ENCODE results near the gene DYNLRB2.

- TF ChIP-seq CTCF (IDR thresholded peaks at IDR 0.05) (no peak), POLR2AphosphoS5 (IDR thresholded peaks at IDR 0.05) (no peak), POLR2A (IDR thresholded peaks at IDR 0.05) (no peak)
Observed at GRCh38 chr16:80543162-80543561, 2.4 kb downstream of the DYNLRB2 start.
